Cardiac muscle cell (in vitro differentiated cells and primary cell): ENCODE results near the gene MYL4. TPM values are rescaled to one million over a fixed set of nuclear protein-coding genes. Genes with fewer than 3 reads are reported as not detected.
"Not testable (repeated sequence)": the region's sequence is repeated elsewhere in the genome, so short reads cannot be mapped to it uniquely, and the experiment has no call there.

Source experiments
- DNase-seq, 2 donors: peaks; one replicate each; pipeline versions ENCODE4 v3.0.0 to v3.0.0-alpha.2; 2010 to 2017; ENCODE audit warnings: low read depth in 1 of 2, low spot score in 1 of 2
- H3K27ac ChIP-seq: fragments of 200-600 bp; sonication (generic); 2 replicates; pipeline ENCODE4 v1.5.1; 2016
- H3K27me3 ChIP-seq: fragments of 200-600 bp; sonication (generic); 2 replicates; pipeline ENCODE4 v1.6.0; 2016; ENCODE audit warnings: control low read depth
- H3K36me3 ChIP-seq: fragments of 200-600 bp; sonication (generic); 2 replicates; pipeline ENCODE4 v1.5.1; 2016; ENCODE audit warnings: control low read depth
- H3K4me1 ChIP-seq: fragments of 200-600 bp; sonication (generic); 2 replicates; pipeline ENCODE4 v1.8.1; 2017; ENCODE audit warnings: low read depth, mild to moderate bottlenecking, mixed run types
- H3K4me3 ChIP-seq: fragments of 200-600 bp; sonication (generic); 2 replicates; pipeline ENCODE4 v1.5.1; 2016; ENCODE audit warnings: mild to moderate bottlenecking
- H3K9me3 ChIP-seq: fragments of 200-600 bp; sonication (generic); 2 replicates; pipeline ENCODE4 v1.5.1; 2017; ENCODE audit warnings: low read depth, mild to moderate bottlenecking, control low read depth
- CTCF ChIP-seq: IDR thresholded peaks from 2 replicates; pipeline ENCODE4 v1.5.1; 2012; ENCODE audit warnings: low read depth, mild to moderate bottlenecking, low read length
- polyA plus RNA-seq: library from polyadenylated mRNA; unstranded; fragments of >200 nt; fragmentation: Nextera tagmentation; extraction: Ambion mirVana; gene quantifications from 2 replicates; pipeline ENCODE4 v1.2.1, GENCODE V29; 2016
- total RNA-seq: library from RNA; depleted of rRNA; stranded (reverse); fragments of >200 nt; gene quantifications from 2 replicates; pipeline ENCODE4 v1.2.3, GENCODE V29; 2016

MYL4 gene
- total and polyA plus RNA-seq, 2 experiments from 2014 or later = 2,925 to 5,148 TPM

- Histone ChIP-seq H3K4me1 (no peaks in the 10 kb centered on the region), H3K27ac (no peak overlapping the region), H3K27me3 (no peaks in the 10 kb centered on the region), H3K36me3 (no peaks in the 10 kb centered on the region), H3K4me3 (no peak overlapping the region), H3K9me3 (no peaks in the 10 kb centered on the region)
- no peak for TF ChIP-seq CTCF
- peak in 1 of 2 donors; percentile 63 for DNase-seq
These were observed 56.9 kb downstream of the MYL4 start for GRCh38 chr17:47265983-47266541.

- Histone ChIP-seq H3K27me3 (no peaks in the 10 kb centered on the region), H3K36me3 (no peaks in the 10 kb centered on the region), H3K4me1 (no peaks in the 10 kb centered on the region), H3K9me3 (no peaks in the 10 kb centered on the region), H3K27ac (no peak overlapping the region), H3K4me3 (no peak overlapping the region)
- DNase-seq = no peak
- no peak for TF ChIP-seq CTCF
These were observed 57.6 kb downstream of the MYL4 start for GRCh38 chr17:47266782-47267181.

DNA sequence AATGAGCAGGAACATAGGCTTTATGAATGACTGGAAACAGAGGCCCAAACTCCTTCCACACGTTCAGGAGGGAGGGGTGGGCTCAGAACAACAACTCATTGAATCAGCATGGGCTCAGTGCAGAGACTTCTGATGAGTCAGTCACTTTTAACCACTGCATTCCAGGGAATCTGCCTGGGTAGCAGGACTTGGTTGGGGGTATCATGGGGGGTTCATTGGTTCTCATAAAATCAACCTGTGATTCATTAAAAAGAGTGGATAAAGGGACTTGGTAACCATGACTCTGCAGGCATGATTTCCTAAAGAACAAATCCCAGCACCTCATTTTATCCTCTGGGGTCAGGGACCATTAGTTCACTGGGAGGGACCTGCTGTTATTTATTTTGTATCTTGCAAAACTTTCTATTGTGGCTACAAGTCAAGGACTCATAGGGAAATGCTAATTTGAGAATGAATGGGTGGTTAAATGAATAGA, 58.2 kb downstream of the MYL4 start:
- Histone ChIP-seq H3K36me3 (no peaks in the 10 kb centered on the region), H3K9me3 (no peaks in the 10 kb centered on the region), H3K27me3 (no peaks in the 10 kb centered on the region), H3K4me3 (no peak overlapping the region), H3K4me1 (no peaks in the 10 kb centered on the region), H3K27ac (no peak overlapping the region)
- no peak for TF ChIP-seq CTCF
- peak in 1 of 2 donors; percentile 72 for DNase-seq

DNA sequence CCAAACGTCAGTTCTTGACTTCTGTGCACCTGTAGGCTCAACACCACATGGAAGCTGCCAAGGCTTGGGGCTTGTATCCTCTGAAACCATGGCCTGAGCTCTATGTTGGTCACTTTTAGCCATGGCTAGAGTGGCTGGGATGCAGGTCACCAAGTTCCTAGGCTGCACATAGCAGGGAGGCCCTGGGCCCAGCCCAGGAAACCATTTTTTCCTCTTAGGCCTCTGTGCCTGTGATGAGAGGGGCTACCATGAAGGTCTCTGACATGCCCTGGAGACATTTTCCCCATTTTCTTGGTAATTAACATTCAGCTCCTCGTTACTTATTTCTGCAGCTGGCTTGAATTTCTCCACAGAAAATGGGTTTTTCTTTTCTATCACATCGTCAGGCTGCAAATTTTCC, 59.8 kb downstream of the MYL4 start:
- DNase-seq, H3K4me3 ChIP-seq, H3K27ac ChIP-seq, H3K27me3 ChIP-seq, H3K4me1 ChIP-seq, H3K9me3 ChIP-seq, H3K36me3 ChIP-seq: not testable (repeated sequence)

- not testable (repeated sequence) for H3K27ac ChIP-seq, H3K9me3 ChIP-seq, H3K36me3 ChIP-seq, H3K27me3 ChIP-seq, H3K4me3 ChIP-seq, DNase-seq, H3K4me1 ChIP-seq
These were observed 60.6 kb downstream of the MYL4 start for GRCh38 chr17:47269561-47270280.

GRCh38 chr17:47270946-47271705, 62.0 kb downstream of the MYL4 start:
- H3K36me3 ChIP-seq = no peaks in the 10 kb centered on the region
- DNase-seq = no peak
- H3K4me3 ChIP-seq = no peak overlapping the region
- H3K27me3 ChIP-seq = no peaks in the 10 kb centered on the region
- TF ChIP-seq CTCF = no peak
- no peak overlapping the region for H3K27ac ChIP-seq
- H3K9me3 ChIP-seq = no peaks in the 10 kb centered on the region
- peaks cover 15% of the 10 kb centered on the region for H3K4me1 ChIP-seq
